Renal cortical epithelial cell (primary cell): ENCODE measurements around the gene ITPR2. TPM values are rescaled to one million over a fixed set of nuclear protein-coding genes. Genes with fewer than 3 reads are reported as not detected.

Experiments
- DNase-seq: peaks from one replicate; pipeline ENCODE4 v3.0.0-alpha.2; 2011; ENCODE audit warnings: low read depth
- total RNA-seq: library from RNA; depleted of rRNA; stranded (reverse); fragments of >200 nt; gene quantifications from 2 replicates; pipeline ENCODE4 v1.2.3, GENCODE V29; 2014

ITPR2 gene
- total RNA-seq, 1 donor from 2014 or later, result 51.6 TPM

- DNase-seq, result no peak
Measured at GRCh38 chr12:26573225-26573909, 259.6 kb downstream of the ITPR2 start.

- no peak for DNase-seq
Measured at GRCh38 chr12:26572137-26572536, 260.9 kb downstream of the ITPR2 start.

GRCh38 chr12:26571560-26571959 lies 261.4 kb downstream of the ITPR2 start:
- DNase-seq, result no peak

- DNase-seq, result no peak
Measured at GRCh38 chr12:26567126-26567525, 265.9 kb downstream of the ITPR2 start.

GRCh38 chr12:26566675-26567074 lies 266.3 kb downstream of the ITPR2 start:
- DNase-seq, result no peak

- DNase-seq, result no peak
Measured at GRCh38 chr12:26566186-26566585, 266.8 kb downstream of the ITPR2 start.

- no peak for DNase-seq
Measured at GRCh38 chr12:26564391-26564790, 268.6 kb downstream of the ITPR2 start.

GRCh38 chr12:26563552-26563951 lies 269.4 kb downstream of the ITPR2 start:
- DNase-seq, result no peak

- no peak for DNase-seq
Measured at GRCh38 chr12:26557326-26557725, 275.7 kb downstream of the ITPR2 start.

- DNase-seq, result no peak
Measured at GRCh38 chr12:26556916-26557315, 276.1 kb downstream of the ITPR2 start.

GRCh38 chr12:26555139-26555538 lies 277.9 kb downstream of the ITPR2 start:
- DNase-seq, result no peak

- no peak for DNase-seq
Measured at GRCh38 chr12:26554332-26554731, 278.7 kb downstream of the ITPR2 start.

- DNase-seq, result no peak
Measured at GRCh38 chr12:26551385-26551784, 281.6 kb downstream of the ITPR2 start.

GRCh38 chr12:26548227-26548626 lies 284.8 kb downstream of the ITPR2 start:
- DNase-seq, result no peak

GRCh38 chr12:26546535-26547314 lies 286.3 kb downstream of the ITPR2 start:
- DNase-seq, result no peak

GRCh38 chr12:26539131-26539530 lies 293.9 kb downstream of the ITPR2 start:
- DNase-seq, result no peak

GRCh38 chr12:26537651-26538050 lies 295.3 kb downstream of the ITPR2 start:
- no peak for DNase-seq

- no peak for DNase-seq
Measured at GRCh38 chr12:26537126-26537525, 295.9 kb downstream of the ITPR2 start.

- DNase-seq, result no peak
Measured at GRCh38 chr12:26535826-26536225, 297.2 kb downstream of the ITPR2 start.

GRCh38 chr12:26534071-26534470 lies 298.9 kb downstream of the ITPR2 start:
- no peak for DNase-seq

GRCh38 chr12:26533211-26533610 lies 299.8 kb downstream of the ITPR2 start:
- no peak for DNase-seq

GRCh38 chr12:26530461-26530860 lies 302.5 kb downstream of the ITPR2 start:
- DNase-seq, result no peak

- DNase-seq, result no peak
Measured at GRCh38 chr12:26528943-26529342, 304.1 kb downstream of the ITPR2 start.
